Natural killer cell treated with Interleukin-12 subunit alpha and Interleukin-12 subunit beta and Interleukin-15 and Interleukin-18, amount 100 ng/mL, for 72 hours (primary cell): ENCODE results near the gene CLIP3. TPM values are rescaled to one million over a fixed set of nuclear protein-coding genes. Genes with fewer than 3 reads are reported as not detected.

Experiments
- ATAC-seq, 2 donors: fragments of 150-1000 bp; cut with Tn5 transposase in 1 of 2; sonication (Bioruptor Pico), chemical (Tn5 transposase) in 1 of 2; 2 replicates each; pipeline ENCODE4 v1.10.0; 2021
- DNase-seq: peaks from one replicate; pipeline ENCODE4 v3.0.0; 2022; ENCODE audit warnings: low spot score
- H3K27ac Mint-ChIP-seq, 2 donors: 1 replicate in 1 of 2; 2 replicates in 1 of 2; pipeline ENCODE4 v1.8.0; 2022; ENCODE audit warnings: mixed read lengths in 2 of 2, mild to moderate bottlenecking in 1 of 2, moderate library complexity in 1 of 2
- H3K27me3 Mint-ChIP-seq, 2 donors: 1 replicate in 1 of 2; 2 replicates in 1 of 2; pipeline ENCODE4 v1.8.0; 2022; ENCODE audit warnings: mixed read lengths in 2 of 2
- H3K36me3 Mint-ChIP-seq: one replicate; pipeline ENCODE4 v1.8.0; 2022; ENCODE audit warnings: mixed read lengths
- H3K4me1 Mint-ChIP-seq, 2 donors: 1 replicate in 1 of 2; 2 replicates in 1 of 2; pipeline ENCODE4 v1.8.0; 2022; ENCODE audit warnings: low read depth in 2 of 2, mixed read lengths in 2 of 2, mild to moderate bottlenecking in 1 of 2
- H3K4me3 Mint-ChIP-seq: one replicate; pipeline ENCODE4 v1.8.0; 2022; ENCODE audit warnings: mixed read lengths
- H3K9me3 Mint-ChIP-seq: 2 replicates; pipeline ENCODE4 v1.8.0; 2022; ENCODE audit warnings: mixed read lengths
- total RNA-seq, 2 donors: library from RNA; stranded (reverse); gene quantifications; one replicate each; pipeline ENCODE4 v1.2.3, GENCODE V29; 2022

Gene CLIP3
- total RNA-seq, 2 donors from 2014 or later, result 0.76 to 0.78 TPM

DNA sequence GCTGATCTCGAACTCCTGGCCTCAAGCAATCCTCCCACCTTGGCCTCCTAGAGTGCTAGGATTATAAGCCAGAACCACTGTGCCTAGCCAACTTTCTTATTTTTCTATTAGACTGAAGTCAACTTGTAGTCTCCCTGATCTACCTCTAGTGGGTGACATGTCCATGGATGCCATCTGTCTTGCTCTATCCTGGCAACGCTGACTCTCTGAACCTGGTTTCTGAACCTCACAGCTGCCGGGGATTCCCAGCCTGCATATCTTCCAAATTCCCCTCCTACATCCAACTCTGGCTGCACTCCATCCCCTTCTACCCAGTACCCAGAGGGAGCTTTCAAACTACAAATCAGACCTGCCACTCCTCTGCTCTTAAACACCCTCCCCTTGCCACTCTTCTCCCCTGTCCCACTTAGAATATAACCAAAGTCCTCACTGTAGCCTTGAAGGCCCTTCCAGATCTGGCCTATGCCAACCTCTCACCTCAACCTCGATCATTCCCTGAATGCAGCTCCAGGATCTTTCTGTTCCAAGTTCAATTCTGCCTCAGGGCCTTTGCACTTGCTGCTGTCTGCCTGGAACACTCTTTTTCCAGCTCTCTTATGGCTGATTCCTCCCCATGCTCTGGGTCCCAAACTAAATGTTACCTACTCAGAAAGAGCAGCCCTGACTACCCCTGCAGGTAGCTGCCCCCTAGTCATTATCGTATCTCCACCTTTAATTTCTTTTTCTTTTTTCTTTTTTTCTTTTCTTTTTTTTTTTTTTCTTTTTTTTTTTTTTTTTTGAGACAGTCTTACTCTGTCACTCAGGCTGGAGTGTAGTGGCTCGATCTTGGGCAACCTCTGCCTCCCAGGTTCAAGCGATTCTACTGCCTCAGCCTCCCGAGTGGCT, 2.2 kb downstream of the CLIP3 start:
- no peak overlapping the region for H3K27ac Mint-ChIP-seq
- DNase-seq (no peak), ATAC-seq (no peak)

DNA sequence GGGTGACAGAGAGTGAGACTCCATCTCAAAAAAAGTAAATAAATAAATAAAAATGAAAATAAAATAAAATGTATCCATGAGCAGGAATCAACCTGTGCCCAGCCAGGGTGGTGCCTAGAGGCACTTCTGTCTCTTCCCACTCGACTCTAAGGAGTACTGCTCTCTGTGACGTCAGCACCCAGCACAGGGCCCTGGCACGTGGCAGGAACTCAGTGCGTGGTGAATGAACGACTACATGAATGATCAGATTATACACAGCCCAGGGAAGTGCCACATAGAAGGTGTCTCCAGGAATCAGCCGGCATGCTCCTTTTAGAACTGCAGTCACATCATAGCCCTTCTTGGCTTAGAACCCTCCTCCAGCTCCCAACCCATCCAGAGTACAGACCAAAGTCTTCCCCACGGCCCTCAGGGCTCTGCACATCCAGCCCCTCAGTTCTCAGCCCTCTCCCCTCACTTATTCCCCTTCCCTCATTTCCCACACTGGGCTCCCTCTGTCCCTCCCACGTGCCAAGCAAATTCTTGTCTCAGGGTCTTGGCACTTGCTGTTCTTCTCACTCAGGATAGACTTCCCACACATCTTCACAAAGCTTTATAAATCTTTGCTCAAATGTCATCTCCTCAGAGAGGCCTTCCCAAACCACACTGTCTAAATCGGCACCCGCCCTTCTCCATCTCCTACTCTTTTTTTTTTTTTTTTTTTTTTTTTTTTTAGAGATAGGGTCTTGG, 4.2 kb downstream of the CLIP3 start:
- H3K4me3 Mint-ChIP-seq, result no peak overlapping the region
- H3K27ac Mint-ChIP-seq, result no peak overlapping the region
- DNase-seq (no peak), ATAC-seq (no peak)
- no peaks in the 10 kb centered on the region for H3K36me3 Mint-ChIP-seq
- peaks cover 0 to 4% of the 10 kb centered on the region in 2 donors for H3K4me1 Mint-ChIP-seq
- H3K27me3 Mint-ChIP-seq, result no peaks in the 10 kb centered on the region
- no peaks in the 10 kb centered on the region for H3K9me3 Mint-ChIP-seq

More for the DNA sequence above, 2.2 kb downstream of the CLIP3 start:
- Mint-ChIP-seq H3K4me3 (no peak overlapping the region), H3K9me3 (no peaks in the 10 kb centered on the region), H3K27me3 (no peaks in the 10 kb centered on the region), H3K36me3 (no peaks in the 10 kb centered on the region), H3K4me1 (peaks cover 6% of the 10 kb centered on the region in 2 donors)

DNA sequence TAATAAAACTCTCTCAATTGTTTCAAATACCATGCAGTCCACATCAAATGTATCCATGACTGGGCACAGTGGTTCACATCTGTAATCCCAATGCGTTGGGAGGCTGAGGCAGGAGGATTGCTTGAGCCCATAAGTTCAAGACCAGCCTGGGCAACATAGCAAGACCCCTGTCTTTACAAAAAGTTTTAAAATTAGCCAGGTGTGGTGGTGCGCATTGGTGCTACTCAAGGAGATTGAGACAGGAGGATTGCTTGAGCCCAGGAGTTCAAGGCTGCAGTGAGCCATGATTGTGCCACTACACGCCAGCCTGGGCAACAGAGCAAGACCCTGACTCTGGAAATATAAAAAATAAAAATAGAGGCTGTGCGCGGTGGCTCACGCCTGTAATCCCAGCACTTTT, 5.0 kb downstream of the CLIP3 start:
- no peaks in the 10 kb centered on the region for H3K9me3 Mint-ChIP-seq

DNA sequence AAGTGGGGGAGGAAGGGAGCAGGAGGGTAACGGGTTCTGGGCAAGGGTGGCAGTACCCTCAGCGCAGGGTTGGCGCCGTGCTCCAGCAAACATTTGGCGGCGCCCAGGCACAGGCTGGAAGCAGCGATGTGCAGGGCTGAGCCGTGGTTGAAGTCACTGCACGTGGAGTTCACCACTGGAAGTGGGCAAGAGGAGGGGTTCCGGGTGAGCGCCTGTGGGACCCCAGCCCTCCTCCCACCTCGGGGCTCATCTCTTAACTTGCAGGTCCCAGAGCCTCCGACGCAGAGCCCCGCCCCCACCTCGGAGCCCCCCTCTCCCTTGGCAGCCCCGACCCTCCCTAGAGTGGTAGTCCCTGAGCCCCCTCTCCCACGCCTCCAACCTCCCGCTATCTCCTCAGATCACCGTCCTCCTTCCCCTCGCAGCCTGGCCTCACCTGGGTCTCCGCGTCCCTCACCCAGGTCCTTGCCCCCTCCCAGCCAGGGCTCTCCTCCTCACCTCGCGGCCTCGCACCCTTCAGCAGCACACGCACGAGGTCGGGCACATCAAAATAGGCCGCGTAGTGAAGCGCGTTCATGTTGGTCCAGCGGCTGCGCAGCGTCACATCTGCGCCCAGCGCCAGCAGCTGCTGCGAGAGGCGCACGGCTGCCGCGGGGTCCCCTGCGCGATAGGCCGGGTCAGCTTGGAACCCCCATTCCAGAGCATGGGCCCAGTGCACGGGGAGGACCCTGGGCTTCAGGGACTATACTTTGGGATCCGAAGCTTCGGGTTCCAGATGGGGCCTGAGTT, 6.4 kb downstream of the CLIP3 start:
- Mint-ChIP-seq H3K9me3 (no peaks in the 10 kb centered on the region), H3K36me3 (no peaks in the 10 kb centered on the region), H3K4me1 (peaks cover 0 to 3% of the 10 kb centered on the region in 2 donors), H3K27me3 (no peaks in the 10 kb centered on the region), H3K27ac (no peak overlapping the region), H3K4me3 (no peak overlapping the region)
- DNase-seq, result no peak
- ATAC-seq, result no peak

More for the DNA sequence above, 5.0 kb downstream of the CLIP3 start:
- no peaks in the 10 kb centered on the region for H3K27me3 Mint-ChIP-seq
- H3K4me3 Mint-ChIP-seq, result no peak overlapping the region
- H3K27ac Mint-ChIP-seq, result no peak overlapping the region
- H3K4me1 Mint-ChIP-seq, result peaks cover 0 to 3% of the 10 kb centered on the region in 2 donors
- H3K36me3 Mint-ChIP-seq, result no peaks in the 10 kb centered on the region
- DNase-seq (no peak), ATAC-seq (no peak)

DNA sequence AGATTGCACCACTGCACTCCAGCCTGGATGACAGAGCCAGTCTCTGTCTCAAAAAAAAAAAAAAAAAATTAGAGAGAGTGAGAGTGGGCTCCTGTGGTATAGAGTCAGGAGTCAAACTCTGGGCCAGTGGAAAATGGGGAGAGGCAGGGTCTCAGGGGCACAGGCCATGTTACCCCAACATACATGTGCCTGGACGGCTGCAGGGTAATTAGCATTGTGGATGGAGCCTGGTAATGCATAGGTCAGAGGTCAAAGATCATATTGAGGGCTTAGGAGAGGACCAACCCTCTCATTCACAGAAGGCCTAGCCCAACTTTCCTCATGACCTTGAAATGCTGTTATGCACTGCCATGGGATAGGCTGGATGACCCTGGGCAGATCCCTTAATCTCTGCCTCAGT, 7.1 kb downstream of the CLIP3 start:
- no peak for ATAC-seq
- no peaks in the 10 kb centered on the region for H3K36me3 Mint-ChIP-seq
- H3K27me3 Mint-ChIP-seq, result no peaks in the 10 kb centered on the region
- H3K4me3 Mint-ChIP-seq, result no peak overlapping the region
- H3K27ac Mint-ChIP-seq, result no peak overlapping the region
- H3K4me1 Mint-ChIP-seq, result peaks cover 0 to 3% of the 10 kb centered on the region in 2 donors
- H3K9me3 Mint-ChIP-seq, result no peaks in the 10 kb centered on the region
- DNase-seq, result no peak

DNA sequence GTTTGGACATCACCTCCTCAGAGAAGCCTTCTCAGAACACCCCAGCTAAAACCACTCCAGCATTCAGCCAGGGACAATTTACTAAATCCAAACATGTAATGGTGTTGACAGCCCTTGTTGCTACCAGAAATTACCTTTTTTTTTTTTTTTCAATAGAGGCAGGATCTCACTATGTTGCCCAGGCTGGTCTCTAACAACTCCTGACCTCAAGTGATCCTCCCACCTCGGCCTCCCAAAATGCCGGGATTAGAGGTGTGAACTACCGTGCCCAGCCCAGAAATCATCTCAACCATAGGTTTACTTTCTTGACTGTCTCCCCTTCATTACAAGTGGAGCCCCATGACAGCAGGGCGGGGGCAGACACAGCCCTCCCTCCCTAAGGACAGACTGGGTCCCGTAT, 9.2 kb downstream of the CLIP3 start:
- Mint-ChIP-seq H3K27ac (no peak overlapping the region), H3K27me3 (no peaks in the 10 kb centered on the region), H3K9me3 (no peaks in the 10 kb centered on the region), H3K36me3 (no peaks in the 10 kb centered on the region), H3K4me1 (peaks cover 0 to 3% of the 10 kb centered on the region in 2 donors), H3K4me3 (no peak overlapping the region)
- no peak for ATAC-seq
- DNase-seq, result no peak

DNA sequence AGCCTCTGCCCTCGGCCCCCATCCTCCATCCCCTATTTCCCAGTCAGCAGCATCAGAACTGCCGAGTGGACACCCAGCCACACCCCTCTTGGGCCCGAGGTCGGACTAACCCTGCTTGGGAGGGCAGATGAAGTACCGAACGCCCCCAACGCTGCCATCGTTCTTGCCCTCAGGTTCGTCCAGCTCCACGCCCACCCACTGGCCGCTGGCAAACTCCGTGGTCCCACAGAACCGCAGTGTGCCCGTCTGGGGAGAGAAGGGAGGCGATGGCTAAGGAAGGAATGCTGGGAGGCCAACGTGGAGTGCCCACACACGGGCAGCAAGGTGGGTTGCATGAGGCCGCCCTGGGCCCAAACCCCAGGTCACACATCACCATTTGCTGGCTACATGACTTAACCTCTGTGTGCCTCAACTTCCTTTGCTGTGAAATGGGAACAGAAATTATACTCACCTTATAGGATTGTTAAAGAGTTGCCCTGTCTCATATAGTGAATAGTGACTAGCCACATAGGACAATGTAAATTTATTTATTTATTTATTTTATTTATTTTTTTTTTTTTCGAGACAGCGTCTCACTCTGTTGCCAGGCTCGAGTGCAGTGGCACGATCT, 13.5 kb downstream of the CLIP3 start:
- Mint-ChIP-seq H3K4me3 (no peak overlapping the region), H3K36me3 (no peaks in the 10 kb centered on the region), H3K9me3 (no peaks in the 10 kb centered on the region), H3K4me1 (peaks cover 19 to 22% of the 10 kb centered on the region in 2 donors), H3K27ac (no peak overlapping the region), H3K27me3 (no peaks in the 10 kb centered on the region)
- no peak for ATAC-seq
- no peak for DNase-seq

DNA sequence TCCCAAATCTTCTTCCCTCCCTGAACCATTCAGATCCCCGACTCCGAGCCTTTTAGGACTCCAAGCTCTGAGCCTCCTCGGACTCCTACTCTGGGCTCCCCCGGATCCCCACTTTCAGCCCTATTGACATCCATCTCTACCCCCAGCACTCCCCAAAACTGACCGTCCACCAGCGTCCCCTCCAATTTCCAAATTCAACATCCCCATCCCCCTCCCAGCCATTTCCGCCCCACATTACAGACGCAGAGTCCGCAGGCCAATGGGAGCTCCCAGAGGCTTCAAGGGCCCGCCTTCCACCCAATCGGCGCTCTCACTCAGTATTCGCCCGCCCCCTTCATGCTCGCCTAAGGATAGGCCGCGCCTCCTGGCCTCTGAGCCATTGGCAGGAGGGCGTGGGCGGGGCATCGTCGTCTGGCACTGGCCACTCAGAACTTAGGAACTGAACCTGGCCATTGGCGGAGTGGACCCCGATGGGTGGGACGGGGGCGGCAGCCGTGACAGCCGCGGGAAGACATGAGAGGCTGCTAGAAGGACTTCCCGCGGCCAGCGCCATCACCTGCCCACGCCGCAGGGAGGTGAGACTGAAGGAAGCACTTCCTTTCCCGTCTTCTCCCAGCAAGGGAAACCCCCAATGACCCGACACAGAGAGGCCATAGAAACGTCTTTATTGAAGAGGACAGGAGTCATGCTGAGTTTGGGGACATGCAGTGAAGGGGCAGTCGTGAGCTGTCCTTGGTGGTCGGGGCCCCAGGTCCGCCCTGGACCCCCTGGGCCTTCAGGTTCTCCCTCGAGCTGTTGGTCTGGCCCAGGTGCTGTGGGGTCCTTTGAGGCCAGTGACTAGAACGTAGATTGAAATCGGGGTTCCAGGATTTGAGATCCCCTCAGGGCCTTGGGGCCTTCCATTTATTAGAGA, 18.4 kb downstream of the CLIP3 start, which contains the start of gene ALKBH6:
Gene ALKBH6, minus strand, starts transcription at position 202 of the 913 bp plus-strand sequence. CDS start 816 bp downstream, outside the sequence.
- no peaks in the 10 kb centered on the region for H3K36me3 Mint-ChIP-seq
- no peaks in the 10 kb centered on the region for H3K27me3 Mint-ChIP-seq
- peaks cover 41 to 48% of the 10 kb centered on the region in 2 donors for H3K4me1 Mint-ChIP-seq
- peak; percentile 99 for ATAC-seq
- no peaks in the 10 kb centered on the region for H3K9me3 Mint-ChIP-seq
- peak within 1 kb of the TSS; percentile 100 for H3K4me3 Mint-ChIP-seq
- peak; percentile 100 for DNase-seq
- peak within 1 kb of the TSS; percentile 93 to 96 for H3K27ac Mint-ChIP-seq

DNA sequence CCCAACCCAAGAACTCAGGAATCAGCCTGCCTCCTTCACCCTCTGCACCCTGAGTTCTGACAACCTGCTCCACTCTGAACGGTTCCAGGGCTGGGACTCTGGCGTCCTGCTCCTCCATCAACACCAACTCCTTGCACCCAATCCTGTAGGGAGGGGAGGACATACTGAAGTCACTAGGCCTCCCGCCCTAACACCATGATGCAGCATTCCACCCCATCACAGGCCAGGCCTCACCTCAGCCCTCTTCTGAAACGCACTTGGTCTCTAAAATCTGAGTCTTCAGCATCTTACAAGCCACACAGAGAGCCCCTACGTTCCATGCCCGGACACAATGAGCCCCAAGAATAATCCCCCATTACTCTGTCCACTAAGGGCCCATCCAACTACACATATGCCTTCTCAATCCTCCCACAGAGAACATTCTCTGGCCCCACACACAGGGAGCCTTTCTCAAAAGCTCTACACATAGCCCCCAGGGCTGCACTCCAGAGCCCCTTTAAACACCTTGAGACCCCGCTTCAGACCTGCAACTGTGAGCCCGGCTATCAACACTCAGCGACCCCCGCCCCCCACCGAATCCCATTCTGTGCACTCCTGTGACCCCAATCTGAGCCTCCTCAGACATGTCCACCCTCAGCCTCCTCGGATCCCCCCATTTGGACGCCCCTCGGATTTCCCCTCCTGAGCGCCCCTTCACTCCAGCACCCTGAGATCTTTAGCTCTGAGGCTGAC, 19.2 kb downstream of the CLIP3 start:
- Mint-ChIP-seq H3K4me3 (peak overlapping the region; percentile 100), H3K27me3 (no peaks in the 10 kb centered on the region), H3K27ac (peak overlapping the region; percentile 93 to 96), H3K4me1 (peaks cover 45 to 48% of the 10 kb centered on the region in 2 donors), H3K36me3 (no peaks in the 10 kb centered on the region), H3K9me3 (no peaks in the 10 kb centered on the region)
- ATAC-seq (no peak), DNase-seq (no peak)

DNA sequence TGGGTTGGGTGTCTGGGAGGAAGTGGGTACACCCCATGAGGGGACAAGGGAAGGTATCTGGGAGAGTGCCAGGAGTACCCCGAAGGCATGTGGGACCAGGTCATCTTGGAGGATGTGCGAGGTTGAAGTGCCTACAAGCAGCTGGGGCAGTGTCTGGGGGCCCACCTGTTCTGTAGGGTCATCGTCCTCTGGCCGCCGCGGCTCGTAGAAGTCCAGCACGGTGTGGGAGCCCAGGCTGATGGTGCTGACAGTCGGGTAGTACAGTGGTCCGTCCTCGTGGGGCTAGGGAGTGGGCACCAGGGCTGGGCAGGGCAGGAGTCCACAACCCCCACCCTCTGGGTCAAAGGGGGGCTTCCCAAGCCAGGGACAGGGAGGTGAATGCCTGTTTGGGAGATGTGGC, 22.3 kb downstream of the CLIP3 start:
- no peak overlapping the region for H3K27ac Mint-ChIP-seq
- no peak overlapping the region for H3K4me3 Mint-ChIP-seq
- ATAC-seq (no peak), DNase-seq (no peak)
- H3K36me3 Mint-ChIP-seq, result no peaks in the 10 kb centered on the region
- peaks cover 38 to 39% of the 10 kb centered on the region in 2 donors for H3K4me1 Mint-ChIP-seq
- no peaks in the 10 kb centered on the region for H3K9me3 Mint-ChIP-seq
- H3K27me3 Mint-ChIP-seq, result no peaks in the 10 kb centered on the region

DNA sequence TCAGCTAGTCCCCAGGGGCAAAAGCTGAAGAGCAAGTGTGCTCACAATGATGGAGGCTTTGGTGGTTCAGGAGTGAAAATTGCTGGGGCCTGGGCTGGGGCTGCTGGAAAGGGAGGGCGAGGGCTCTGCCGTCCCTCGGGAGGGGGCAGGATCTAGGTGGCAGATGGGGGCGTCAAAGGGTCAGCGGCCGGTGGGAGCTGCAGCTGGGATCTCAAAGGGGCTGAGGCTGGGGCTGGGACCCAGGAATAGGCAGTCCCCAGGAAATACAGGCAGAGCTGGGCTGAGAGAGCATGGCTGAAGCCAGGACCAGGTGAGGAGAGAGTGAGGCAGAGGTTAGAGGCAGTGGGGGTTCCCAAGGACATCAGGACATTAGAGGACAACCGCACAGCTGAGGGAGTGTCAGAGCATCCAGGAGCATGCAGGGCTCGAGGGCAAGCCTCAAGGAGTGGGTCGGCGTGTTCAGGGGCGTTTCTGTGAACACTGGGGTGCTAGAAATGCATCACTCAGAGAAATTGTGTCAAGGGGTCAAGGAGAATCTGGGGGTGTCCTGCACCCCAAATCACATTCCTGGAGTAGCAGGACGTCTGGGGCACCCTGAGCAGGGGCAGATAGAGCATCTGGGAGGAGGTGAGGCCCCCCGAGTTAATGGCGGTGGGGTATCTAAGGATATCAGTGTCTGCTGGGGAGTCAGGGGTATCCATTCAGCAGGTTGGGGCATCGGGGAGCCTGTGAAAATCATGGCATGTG, 22.9 kb downstream of the CLIP3 start:
- no peaks in the 10 kb centered on the region for H3K36me3 Mint-ChIP-seq
- peak overlapping the region; percentile 61 for H3K4me3 Mint-ChIP-seq
- peaks cover 32 to 36% of the 10 kb centered on the region in 2 donors for H3K4me1 Mint-ChIP-seq
- H3K9me3 Mint-ChIP-seq, result no peaks in the 10 kb centered on the region
- ATAC-seq, result no peak
- H3K27ac Mint-ChIP-seq, result no peak overlapping the region
- no peaks in the 10 kb centered on the region for H3K27me3 Mint-ChIP-seq
- no peak for DNase-seq
